K562 (cell line): ENCODE data around the gene KCNIP2.

Source experiments
- ARID1B ChIP-seq: fragments of 450-650 bp; IDR thresholded peaks from 2 replicates; pipeline ENCODE4 v1.6.1; 2016; ENCODE audit warnings: antibody characterized with exemption, mild to moderate bottlenecking, inconsistent platforms
- ATF7 ChIP-seq: fragments of 450-650 bp; IDR thresholded peaks from 2 replicates; pipeline ENCODE4 v1.7.1; 2014; ENCODE audit warnings: mild to moderate bottlenecking, moderate library complexity
- EZH2 ChIP-seq: IDR thresholded peaks from 2 replicates; pipeline ENCODE4 v1.6.1; 2012; ENCODE audit warnings: low read depth, mild to moderate bottlenecking, inconsistent platforms, low read length, borderline replicate concordance
- TCFL5 ChIP-seq: fragments of 250-450 bp; sonication (Bioruptor Pico); conservative IDR thresholded peaks from 2 replicates; pipeline ENCODE4 v1.6.1; 2021; ENCODE audit warnings: mild to moderate bottlenecking, moderate library complexity, matching md5 sums
- ZHX1 ChIP-seq: fragments of 150-350 bp; conservative IDR thresholded peaks from 2 replicates; pipeline ENCODE4 v1.6.1; 2014; ENCODE audit warnings: low read length
- ZNF175 ChIP-seq: fragments of 200-800 bp; sonication (Bioruptor generic); IDR thresholded peaks from 2 replicates; pipeline ENCODE4 v1.6.1; 2016; ENCODE audit warnings: low read depth, mild to moderate bottlenecking, missing genetic modification characterization, missing compliant biosample characterization
- ZNF274 ChIP-seq: IDR thresholded peaks from 2 replicates; pipeline ENCODE4 v1.6.1; 2011; ENCODE audit warnings: low read depth, mild to moderate bottlenecking, low read length, moderate library complexity, borderline replicate concordance
- TF ChIP-seq, protein P1 (sequence below): fragments of 450-650 bp; formaldehyde crosslinking; IDR thresholded peaks from 2 replicates; pipeline ENCODE4 v1.4.0; 2020; ENCODE audit warnings: mild to moderate bottlenecking

GRCh38 chr10:101797403-101798059 lies 46.1 kb downstream of the KCNIP2 start:
- TF ChIP-seq ZNF274 = no peak
- peak; percentile 76 for TF ChIP-seq ARID1B
- no peak for TF ChIP-seq ZHX1
- TF ChIP-seq, protein P1, sequence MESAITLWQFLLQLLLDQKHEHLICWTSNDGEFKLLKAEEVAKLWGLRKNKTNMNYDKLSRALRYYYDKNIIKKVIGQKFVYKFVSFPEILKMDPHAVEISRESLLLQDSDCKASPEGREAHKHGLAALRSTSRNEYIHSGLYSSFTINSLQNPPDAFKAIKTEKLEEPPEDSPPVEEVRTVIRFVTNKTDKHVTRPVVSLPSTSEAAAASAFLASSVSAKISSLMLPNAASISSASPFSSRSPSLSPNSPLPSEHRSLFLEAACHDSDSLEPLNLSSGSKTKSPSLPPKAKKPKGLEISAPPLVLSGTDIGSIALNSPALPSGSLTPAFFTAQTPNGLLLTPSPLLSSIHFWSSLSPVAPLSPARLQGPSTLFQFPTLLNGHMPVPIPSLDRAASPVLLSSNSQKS (CRISPR knock-in tag) = no peak
- TF ChIP-seq ATF7 = no peak
- no peak for TF ChIP-seq EZH2
- no peak for TF ChIP-seq TCFL5 (CRISPR knock-in tag)
- no peak for TF ChIP-seq ZNF175 (CRISPR knock-in tag)
